Sciatic nerve (tissue), 2 donors: ENCODE results near the gene TNFRSF1A. TPM values are rescaled to one million over a fixed set of nuclear protein-coding genes. Genes with fewer than 3 reads are reported as not detected.
A peak's percentile ranks its signal among the peaks of the same experiment; 100 is the strongest.
"Not testable (repeated sequence)": the region's sequence is repeated elsewhere in the genome, so short reads cannot be mapped to it uniquely, and the experiment has no call there.

ENCODE experiments used
- ATAC-seq: fragments of 200-7000 bp; cut with Tn5 transposase; one replicate; pipeline ENCODE4 v1.9.1; 2020; ENCODE audit warnings: mild to moderate bottlenecking, moderate library complexity
- DNase-seq: peaks from one replicate; pipeline ENCODE4 v3.0.0-alpha.2; 2020; ENCODE audit warnings: low spot score
- intact Hi-C: fragments of 100-400 bp; cut with DNase I; formaldehyde crosslinking; loops from one replicate; pipeline ENCODE4 v1.14.2; 2022
- total RNA-seq: library from RNA; stranded (reverse); fragmentation: NEBNext Ultra II Directional; extraction: Animal tissue kit (Norgen Biotek cat#: 25700); gene quantifications from one replicate; pipeline ENCODE4 v1.2.1, GENCODE V29; 2021
- donor health status: DM: no; HTN: no; CAD: no.
- donor health status: DM: no; HTN: no; CAD: no.

The TNFRSF1A gene
- total RNA-seq, 1 donor from 2014 or later: 215 TPM

DNA sequence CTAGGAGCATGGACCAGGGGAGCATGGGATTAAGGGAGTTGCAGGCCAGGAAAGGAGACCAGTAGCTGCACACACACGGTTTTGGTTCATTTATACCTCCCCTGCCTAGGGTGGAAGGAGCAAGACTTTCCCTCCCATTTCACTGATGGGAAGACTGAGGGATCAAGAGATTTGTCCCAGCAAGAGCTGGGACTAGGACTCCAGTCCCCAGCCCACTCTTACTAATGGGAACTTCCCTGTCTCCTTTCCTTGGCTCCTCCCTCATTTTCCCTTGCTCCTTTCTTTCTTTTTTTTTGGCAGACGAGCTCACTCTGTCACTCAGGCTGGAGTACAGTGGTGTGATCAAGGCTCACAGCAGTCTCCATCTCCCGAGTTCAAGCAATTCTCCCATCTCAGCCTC, 20.5 kb upstream of the TNFRSF1A start:
- no peak for DNase-seq
- intact Hi-C loops: no loop called here

DNA sequence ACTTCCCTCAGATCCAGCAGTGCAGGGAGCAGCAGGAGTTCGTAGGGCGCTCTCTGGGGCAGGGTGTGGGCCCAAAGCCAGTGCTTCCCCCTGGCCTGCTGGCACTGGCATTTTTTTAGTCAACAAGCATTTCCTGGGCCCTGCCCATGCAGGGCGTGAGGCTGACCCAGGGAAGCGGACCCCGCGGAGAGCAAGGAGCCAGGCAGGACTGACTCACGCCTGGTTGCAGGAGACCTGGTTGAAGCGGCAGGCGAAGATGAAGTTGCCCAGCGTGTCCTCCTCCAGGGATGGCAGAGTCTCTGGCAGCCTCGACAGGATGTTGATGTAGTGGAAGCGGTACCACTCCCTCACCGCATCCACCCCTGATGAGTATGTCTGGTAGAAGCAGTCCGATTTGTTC, 20.0 kb upstream of the TNFRSF1A start:
- intact Hi-C loops: no loop called here
- ATAC-seq: peak; percentile 8
- DNase-seq: no peak

More for the DNA sequence above, 20.5 kb upstream of the TNFRSF1A start:
- no peak for ATAC-seq

DNA sequence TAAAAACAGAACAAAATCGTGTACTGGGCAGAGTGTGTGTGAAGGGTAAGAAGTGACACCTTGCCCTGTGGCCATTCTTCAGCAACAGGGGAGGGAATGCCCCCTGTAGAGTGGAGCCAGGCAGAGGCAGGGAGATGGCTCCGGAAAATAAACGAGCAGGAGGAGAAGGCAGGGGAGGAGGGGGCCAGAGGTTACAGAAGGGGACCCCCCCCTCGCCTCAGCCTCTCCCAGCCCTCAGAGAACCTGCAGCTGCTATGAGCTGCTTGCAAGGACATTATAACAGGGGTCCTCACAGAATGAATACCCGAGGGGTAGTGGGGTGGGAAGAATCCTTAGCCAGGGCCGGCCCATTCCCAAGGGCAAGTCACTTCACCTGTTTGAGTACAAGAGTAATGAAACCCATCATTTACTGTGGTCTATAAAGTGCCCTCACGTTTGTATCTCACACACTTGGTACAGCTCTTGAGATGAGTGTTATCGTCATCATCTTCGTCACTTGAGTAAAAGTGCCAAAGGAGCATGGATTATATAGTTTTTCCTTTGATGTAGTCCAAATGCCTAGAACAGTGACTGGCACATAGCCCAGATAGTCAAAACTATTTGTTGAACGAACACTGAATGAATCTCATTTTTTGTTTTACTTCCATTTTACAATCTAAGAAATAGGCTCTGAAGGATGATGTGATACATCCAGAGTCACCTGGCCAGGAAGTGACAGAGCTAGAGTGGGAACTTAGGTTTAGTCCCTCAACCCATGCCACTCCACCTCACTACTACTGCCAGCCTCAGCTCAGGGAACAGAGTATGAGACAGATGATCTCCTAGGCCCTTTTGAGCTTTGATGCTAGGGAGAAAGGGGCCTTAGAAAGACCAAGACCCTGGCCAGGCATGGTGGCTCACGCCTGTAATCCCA, 19.0 kb upstream of the TNFRSF1A start:
- DNase-seq (no peak), ATAC-seq (no peak)
- intact Hi-C loops: no loop called here

DNA sequence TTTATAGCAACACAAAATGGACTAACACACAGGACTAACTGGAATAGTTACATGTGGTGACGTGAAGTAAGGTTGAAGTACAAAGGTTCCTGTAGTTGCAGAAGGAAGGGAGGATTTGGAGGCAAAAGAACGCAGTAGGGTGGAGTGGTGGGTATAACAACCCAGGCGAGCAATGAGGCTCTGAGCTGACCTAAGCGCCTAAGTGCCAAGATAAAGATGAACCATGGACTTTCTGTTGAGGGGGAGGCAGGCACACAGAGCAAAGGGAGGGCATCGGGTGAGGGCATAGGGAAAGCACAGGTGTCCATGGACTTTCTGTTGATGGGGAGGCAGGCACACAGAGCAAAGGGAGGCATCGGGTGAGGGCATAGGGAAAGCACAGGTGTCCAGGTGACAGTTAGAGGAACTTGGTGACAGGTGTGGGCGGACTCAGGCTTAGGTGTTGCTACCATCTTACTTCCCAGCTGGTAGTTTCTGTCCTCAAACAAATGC, 18.2 kb upstream of the TNFRSF1A start:
- no peak for DNase-seq
- intact Hi-C loops: no loop called here
- ATAC-seq: no peak

DNA sequence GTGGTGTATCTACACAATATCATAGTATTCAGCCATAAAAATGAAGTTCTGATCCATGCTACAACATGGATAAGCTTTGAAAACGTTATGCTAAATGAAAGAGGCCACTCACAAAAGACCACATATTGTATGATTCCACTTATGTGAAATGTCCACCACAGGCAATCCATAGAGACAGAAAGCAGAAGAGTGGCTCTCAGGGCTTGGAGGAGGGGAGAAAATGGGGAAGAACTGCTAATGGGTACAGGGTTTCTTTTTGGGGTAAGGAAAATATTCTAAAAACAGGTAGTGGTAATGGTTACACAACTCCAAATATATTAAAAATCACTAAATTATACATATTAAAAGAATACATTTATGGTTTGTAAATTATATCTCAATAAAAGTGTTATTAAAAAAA, 17.0 kb upstream of the TNFRSF1A start:
- intact Hi-C loops: no loop called here
- DNase-seq: no peak
- no peak for ATAC-seq

DNA sequence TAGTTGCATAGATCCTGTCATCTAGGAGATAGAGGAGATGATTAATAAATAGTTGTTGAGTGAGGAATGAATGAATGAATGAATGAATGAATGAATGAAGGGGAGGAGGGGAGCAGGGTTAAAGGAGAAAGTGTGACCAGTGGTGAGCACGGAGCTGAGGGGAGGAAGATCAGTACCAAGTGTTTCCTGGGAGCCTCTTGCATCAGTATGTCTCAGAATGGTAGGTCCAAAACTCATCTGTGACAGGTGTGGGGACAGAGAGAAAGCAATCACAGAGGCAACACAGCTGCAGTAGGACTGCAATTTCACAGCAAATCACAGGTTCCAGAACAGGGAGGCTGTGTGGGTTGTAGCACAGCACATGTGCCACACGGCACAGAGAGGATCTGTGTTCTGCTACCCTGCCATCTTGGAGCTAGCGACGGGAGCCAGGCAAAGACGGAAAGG, 14.5 kb upstream of the TNFRSF1A start:
- ATAC-seq (no peak), DNase-seq (no peak)

DNA sequence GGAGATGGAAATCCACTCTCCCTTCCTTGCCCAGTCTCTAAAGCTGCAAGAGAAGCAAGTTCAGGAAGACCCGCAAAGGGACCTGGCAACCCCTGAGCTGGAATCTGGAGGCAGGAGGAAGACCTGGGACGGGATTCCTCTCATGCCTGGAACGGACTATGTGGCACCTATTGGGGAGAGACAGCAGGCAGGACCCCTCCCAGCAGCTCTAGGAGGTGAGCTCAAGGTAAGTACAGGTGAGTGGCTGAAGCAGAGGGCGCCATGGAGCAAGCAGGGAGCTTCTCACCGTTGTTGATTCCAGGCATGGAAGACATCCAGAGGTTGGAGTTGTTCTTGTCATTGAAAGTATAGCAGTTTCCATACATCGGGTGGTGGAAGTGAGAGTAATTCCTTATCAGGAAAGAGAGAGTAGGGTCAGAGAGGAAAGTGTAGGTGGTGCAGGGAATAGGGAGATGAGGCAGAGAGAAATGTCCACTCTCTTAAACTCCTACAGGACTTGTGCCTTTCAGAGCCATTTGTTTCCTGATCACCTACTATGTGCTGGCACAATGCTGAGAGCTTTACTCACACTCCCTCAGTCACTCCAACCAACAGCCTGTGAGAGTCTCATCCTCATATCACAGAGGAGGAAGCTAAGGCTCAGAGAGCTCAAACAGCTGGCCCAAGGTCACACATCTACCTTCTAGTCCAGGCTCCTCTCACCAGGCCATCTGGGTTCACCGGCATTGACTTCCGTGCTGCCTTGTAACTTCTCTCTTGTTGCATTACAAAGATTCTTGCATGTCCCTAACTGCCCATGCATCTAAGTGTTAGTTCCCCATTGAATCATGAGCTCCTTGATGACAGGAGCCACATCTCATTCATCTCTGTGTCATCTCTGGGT, 13.9 kb upstream of the TNFRSF1A start:
- DNase-seq: no peak
- intact Hi-C loops: no loop called here
- ATAC-seq: no peak

More for the DNA sequence above, 14.5 kb upstream of the TNFRSF1A start:
- intact Hi-C loops: no loop called here

DNA sequence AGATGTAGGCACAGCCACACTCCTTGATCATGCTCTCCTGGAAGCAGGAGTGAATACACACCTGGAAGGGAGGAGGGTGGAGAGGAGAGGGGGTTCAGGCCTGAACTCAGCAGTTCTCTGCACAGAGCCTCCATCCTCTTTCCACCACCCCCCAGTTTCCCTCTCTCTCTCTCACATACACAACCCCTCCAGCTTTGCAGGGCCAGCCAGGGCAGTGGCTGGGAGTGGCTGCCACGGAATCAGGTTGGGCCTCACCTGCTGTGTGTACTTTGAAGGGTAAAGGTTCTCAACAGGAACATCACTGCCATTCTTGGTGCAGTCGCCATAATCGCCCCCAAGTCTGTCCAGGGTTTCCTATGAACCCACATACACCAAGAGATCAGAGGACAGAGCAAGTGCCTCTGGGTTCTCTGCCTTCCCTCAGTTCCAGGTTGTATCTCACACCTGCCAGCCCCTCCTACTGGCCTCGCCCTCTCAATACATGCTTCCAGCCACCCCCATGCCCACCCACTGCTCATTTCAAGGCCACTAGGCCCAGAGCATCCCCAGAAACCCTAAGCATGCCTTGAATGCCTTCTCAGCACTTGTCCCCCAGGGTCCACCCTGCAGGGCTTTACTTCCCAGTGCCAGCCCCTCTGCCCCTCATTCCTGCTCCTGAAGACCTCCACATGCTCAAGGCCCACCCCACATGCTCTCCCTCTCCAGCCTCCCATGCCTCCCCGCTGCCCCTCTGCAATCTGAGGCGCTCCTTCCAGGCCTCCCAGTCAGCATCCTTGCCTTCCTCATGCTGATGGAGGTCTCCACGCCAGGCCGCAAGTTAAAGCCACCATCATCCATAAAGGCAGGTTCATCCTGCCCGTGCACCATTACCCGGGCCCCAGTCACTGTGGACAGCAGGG, 12.9 kb upstream of the TNFRSF1A start:
- ATAC-seq (no peak), DNase-seq (no peak)
- intact Hi-C loops: no loop called here

DNA sequence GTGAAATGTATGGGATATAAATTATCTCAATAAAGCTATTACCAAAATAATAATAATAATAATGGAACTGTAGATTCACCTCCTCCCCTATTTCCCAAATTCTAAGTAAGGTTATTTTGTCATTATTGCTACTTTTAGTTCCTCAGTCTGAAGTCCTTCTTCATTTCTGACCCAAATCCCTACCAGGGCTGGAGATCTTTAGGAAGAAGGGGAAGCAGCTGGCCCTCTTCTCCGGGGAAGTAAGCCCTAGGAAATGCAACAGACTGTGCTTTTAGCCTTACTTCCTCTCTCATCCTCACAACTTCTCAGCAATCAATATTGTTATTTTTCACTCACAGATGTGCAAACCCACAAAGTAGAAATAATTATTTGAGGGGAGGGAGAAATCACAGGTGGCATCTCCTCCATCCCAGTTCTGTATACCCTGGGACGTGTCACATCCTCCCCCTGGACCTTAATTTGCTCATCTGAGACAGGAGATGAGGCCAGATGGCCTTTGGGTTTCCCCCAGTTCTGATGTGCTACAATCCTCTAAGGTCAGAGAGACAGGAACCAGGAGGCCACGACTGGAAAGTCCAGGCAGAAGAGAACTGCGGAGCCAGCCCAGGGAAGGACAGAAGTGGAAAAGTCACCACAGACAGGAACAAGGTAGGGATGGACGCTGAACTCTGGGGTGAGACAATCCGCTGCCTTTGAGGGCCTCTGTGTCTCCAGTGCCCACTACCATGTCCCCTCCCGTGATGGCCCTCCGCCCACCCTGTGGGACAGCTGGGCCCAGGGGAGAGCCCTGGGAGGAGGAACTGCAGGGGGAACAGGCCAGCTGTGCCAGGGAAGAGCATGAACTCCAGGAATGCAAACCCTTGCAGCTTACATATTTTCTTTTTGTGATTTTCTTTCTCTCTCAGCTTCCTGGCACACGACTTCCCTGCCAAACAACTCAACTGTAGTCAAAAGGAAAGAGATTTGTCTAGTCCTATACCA, 10.6 kb upstream of the TNFRSF1A start:
- peak; percentile 37 for ATAC-seq
- intact Hi-C loops: no loop called here
- no peak for DNase-seq

DNA sequence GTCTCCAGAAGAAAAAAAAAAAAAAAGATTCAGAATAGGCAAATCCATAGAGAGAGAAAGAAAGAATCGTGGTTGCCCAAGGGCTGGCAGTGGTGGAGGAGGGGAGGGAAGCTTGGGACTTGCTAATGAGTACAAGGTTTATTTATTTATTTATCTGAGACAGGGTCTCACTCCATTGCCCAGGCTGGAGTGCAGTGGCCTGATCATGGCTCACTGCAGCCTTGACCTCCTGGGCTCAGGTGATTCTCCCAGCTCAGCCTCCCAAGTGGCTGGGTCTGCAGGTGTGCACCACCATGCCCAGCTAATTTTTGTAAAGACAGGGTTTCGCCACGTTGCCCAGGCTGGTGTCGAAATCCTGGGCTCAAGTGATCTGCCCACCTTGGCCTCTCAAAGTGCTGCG, 9.7 kb upstream of the TNFRSF1A start:
- intact Hi-C loops: no loop called here
- ATAC-seq: no peak
- no peak for DNase-seq

DNA sequence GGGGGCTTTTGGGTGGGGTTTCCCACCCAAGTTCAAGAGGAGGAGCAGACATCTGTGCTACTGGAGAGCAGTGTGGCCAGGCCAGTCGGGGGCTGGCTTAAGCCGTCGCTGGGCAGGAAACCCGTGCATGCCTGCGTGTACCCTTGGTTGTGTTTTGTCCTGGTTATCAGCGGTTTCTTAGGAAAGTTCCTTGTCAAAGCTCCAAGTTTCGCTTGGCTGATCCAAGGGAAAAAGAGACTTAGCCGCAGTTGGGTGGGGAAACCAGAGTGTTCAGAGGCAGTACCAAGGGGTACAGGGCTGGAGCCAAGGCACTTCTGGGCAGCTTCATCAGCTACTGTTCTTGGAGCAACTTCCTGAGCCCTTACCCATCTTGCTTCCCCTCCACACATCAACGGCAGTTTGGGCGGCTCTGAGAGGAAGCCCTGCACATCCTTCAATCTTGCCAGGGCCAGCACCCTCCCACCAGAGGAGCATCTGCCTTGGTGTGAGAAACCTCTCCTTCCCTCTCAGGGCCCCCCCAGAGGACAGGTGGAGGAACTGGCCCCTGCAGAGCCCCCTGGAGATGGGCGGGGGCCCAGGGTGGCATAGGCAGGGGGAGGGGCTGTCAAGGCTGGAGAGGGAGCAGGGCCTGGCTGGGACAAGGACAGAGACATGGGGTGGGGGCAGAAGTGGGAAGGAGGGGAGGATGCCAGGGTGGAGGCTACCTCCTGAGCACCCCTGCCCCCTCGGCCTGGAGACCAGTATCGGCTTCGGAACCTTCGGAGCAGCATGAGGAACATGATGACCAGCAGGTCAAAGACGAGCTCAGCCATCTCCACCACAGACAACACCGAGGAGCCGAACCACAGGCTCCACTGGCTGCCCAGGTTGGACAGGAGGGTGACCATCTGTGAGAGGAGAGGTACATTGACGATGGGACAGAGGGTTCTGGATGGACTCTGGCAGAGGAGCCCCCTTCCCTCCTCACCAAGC, 5.8 kb upstream of the TNFRSF1A start:
- ATAC-seq: peak; percentile 84
- DNase-seq: no peak
- intact Hi-C loops: no loop called here

DNA sequence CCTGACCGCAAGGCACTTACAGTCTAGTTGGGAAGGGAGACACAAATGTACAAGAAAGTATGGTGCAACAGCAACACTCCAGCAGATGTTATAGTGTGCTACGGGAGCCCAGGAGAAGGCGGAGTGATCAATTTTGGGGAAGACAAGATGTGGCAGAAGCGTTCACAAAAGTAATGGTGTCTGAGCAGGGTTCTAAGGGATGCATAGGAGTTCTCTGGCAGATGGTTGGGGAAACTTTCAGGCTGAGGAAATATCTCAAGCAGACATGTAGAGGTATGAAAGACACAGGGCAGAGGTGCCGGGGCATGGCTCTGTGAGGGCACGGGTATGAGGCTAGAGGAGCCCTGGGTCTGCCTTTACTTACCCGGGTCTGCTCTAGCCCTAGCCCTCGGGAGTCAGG, 5.1 kb upstream of the TNFRSF1A start:
- intact Hi-C loops: no loop called here
- DNase-seq (no peak), ATAC-seq (no peak)

DNA sequence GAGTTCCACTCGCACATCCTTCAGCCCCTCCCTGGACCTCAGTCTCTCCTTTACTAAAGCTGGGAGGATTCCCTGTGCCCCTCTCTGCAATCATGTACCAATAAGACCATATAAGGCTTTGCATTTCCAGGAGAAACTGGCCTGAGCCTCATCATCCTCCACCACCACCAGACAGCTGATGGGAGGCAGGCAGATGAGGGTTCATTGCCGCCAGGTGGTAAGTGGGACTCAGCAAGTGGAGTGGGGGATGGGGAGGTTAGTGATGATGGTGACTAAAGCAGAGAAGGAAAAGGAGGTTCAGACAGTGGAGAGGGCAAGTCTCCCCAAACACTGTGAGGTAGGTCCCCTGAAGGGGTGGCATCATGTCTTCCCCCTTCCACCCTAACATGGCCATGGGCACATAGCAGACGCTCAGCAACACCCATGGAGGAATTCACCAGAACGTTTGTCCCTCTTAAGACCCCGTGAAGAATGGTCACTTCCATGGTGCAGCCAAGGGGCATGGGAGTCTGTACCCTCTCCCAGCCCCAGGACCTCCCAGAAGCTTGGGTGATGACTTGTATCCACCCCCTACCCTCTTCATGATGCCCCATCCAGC, 4.5 kb upstream of the TNFRSF1A start:
- DNase-seq: no peak

DNA sequence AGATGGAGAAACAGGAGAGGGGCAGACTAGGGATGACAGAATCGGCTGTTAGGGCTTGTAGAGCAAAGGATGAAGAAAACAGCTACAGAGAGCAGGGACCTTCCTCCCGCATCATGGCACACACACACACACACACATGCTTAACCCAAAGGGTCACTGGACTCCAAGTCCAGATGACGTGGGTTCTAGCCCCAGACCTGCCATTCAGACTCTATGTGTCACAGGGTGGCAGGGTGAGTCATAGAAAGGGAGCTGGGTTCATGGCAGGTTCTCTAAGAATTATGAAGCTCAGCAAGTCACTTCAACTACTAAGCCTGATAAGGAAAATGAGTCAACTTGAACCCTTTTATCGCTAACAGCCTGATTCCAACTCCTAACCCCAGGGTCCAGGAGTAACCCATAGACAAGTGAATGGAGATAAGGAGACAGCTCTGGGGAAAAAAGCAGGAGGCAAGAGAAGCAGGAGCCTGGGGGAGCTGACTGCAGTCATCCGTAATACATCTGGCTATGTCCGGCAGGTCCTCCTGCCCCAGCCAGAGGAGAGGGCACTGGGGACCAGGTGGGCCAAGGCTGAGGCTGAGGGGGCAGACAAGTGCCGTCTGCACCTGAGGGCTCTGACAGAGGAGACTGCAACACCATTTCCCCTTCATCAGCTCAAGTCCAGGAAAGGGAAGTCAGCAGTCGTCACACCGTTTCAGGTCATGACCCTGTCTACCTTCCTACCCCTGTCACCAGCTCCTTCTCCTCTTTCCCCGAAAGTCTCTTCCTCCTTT, 3.6 kb upstream of the TNFRSF1A start:
- DNase-seq (no peak), ATAC-seq (no peak)
- intact Hi-C loops: no loop called here

More for the DNA sequence above, 4.5 kb upstream of the TNFRSF1A start:
- intact Hi-C loops: no loop called here
- ATAC-seq: no peak

DNA sequence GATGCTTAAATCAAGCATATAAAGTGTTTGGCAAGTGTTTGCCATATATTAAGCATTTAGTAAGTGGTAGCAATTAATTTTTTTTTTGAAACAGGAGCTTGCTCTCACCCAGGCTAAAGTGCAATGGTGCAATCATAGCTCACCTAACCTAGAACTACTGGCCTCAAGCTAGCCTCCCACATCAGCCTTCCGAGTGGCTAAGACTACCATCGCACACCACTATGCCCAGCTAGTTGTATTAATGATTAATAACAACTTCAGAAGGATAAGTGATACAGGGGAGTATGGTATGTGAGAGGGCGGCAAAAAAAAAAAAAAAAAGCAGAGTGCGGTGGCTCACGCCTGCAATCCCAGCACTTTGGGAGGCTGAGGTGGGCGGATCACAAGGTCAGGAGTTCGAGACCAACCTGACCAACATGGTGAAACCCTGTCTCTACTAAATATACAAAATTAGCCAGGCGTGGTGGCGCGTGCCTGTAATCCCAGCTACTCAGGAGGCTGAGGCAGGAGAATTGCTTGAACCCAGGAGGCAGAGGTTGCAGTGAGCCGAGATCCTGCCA, 2.3 kb upstream of the TNFRSF1A start:
- ATAC-seq, DNase-seq, intact Hi-C loops: not testable (repeated sequence)
